G401.6 (cell line): ENCODE measurements around the gene C5orf58.

Experiments used
- FAIRE-seq: peaks from 2 replicates; lab custom pipeline; 2012; peaks lifted over from hg19 to GRCh38; lab: Jason Lieb, UNC

Gene C5orf58

DNA sequence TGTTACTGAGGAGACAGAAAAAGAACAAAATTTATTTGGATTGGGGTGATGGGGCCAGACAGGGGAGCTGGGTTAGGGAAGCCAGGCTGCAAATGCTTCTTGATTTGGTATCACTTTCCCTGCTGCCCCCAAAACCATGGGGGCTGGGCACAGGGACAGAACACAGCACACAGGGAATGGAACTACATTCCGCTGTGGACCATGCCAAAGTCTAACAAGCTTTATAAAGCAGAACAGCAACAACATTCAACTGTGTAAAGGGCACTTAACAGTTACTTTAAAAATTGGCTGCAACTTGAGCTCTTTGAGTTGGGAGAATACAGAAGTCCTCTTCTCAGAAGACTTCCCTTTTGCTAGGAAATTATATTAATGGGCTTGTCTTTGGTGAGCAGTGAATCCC lies 23.8 kb downstream of the C5orf58 start:
- no peak for FAIRE-seq

DNA sequence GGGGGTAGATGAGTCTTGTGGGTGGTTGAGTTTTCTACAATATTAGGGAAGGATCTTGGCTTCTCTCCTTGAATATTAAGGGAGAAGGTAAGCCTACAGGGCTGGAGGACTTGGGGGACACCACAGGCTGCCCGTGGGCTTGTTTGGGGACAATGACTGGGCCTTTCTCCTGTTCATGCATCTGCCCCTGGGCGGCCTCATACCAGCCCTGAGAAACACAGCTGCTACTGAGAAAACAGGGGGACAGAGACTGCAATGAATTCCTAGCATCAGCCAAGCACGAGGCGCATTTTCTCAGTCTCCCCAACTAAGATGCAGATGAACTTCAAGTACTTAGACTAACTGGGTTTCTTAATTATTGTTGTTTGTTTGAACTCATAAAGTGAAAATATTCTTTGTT lies 24.6 kb downstream of the C5orf58 start:
- FAIRE-seq: no peak

DNA sequence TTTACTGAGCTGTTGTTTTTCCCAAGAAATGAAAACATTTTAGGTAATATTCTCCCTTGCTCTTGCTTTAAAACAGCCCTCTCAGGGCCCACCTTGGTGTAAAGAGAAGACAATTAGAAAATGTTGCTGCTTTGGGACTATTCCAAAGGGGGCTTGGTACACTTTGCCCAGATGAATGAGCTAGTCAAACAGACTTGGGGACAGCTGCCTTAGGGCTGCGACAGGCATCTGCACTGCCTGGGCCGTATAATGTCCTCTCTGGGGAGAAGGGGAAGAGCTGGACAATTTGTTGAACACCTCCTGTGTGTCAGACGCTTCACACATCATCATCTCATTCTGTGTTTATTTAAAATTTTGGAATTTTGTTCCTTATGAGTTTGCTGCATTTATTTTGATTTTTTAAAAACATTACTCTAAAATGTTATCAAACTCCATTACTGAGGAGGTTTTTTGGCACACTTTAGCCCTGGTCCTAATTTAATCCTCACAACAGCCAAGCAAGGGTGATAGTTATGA lies 28.8 kb downstream of the C5orf58 start:
- FAIRE-seq: no peak

DNA sequence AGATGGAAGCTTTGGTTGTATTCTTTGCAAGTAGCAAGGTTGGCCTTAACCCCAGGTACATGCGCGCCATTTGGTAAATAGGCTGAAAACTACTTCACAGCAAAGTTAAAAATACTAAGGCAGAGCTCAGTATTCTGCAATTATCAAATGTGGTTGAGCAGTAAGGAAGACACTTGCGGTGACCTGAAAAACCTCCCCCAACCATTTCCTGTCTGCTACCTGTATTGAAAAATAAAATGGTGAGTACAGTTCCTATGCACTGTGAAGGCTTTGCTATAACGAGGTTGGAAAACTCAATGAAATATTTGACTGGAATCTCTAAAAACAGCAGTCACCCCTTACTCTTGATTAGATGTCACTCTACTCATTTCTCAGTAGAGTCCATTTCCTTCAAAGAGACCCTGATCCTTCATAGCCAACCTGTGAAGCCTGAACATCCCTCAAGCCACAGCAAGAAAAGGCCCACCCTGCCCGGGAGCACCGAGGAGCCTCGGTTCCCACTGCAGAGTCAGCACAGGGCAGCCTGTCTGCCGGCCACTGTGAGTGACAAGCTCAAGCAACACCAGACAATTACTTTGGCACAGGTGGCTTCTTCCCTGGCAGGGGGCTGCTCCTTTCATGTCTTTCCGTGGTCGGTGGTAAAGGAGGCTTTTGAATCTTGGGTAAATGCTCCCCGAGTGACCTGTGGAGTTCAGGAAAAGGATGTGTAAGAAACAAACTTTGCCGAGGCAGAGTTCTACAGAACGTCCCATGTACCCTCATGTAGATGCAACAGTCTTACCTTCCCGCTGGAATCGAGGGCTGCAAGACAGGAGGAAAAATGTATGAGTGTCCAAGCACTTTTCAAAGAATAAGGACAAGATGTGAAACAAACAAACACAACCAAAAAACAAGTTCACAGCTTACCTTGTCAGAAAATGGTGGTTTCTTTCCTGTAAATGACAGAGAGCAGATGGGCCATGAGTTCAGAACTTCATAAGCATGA lies 29.6 kb downstream of the C5orf58 start:
- no peak for FAIRE-seq

DNA sequence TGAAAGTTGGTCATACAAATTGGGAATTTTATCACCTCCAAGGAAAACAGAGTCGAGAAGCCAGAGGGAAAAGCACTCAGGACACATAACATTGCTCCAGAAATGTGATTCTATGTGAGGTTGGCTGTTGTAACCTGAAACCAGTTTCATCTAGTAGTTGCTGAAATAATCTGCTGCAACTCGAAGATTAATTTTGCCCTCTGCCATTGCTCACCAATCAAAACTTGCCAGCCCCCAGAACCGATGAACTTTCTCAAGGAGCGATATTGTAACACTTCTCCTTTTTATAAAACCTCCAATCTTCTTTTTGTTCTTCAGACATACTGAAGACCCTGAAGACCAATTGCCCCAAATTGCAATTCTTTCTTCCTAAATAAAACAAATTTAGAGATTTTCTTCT lies 31.1 kb downstream of the C5orf58 start:
- no peak for FAIRE-seq

DNA sequence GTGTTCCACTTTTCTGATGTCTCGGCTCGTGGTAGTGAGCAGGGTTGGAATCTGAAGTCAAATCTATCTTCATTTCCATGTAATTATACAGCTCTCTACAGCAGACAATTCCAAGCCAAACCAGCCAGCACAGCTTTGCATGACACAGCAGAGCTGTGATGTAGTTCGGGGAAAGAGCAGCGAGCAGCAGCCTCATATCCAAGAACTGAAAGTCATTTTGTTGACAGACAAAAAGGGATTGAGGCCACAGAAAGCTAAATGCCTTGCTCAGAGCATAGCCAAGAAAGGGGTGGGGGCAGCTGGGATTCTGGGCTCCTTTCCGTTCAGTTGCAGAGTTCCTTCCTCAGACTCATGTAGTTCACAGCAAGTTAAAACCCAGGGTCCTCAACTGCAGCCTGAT lies 32.7 kb downstream of the C5orf58 start:
- no peak for FAIRE-seq

DNA sequence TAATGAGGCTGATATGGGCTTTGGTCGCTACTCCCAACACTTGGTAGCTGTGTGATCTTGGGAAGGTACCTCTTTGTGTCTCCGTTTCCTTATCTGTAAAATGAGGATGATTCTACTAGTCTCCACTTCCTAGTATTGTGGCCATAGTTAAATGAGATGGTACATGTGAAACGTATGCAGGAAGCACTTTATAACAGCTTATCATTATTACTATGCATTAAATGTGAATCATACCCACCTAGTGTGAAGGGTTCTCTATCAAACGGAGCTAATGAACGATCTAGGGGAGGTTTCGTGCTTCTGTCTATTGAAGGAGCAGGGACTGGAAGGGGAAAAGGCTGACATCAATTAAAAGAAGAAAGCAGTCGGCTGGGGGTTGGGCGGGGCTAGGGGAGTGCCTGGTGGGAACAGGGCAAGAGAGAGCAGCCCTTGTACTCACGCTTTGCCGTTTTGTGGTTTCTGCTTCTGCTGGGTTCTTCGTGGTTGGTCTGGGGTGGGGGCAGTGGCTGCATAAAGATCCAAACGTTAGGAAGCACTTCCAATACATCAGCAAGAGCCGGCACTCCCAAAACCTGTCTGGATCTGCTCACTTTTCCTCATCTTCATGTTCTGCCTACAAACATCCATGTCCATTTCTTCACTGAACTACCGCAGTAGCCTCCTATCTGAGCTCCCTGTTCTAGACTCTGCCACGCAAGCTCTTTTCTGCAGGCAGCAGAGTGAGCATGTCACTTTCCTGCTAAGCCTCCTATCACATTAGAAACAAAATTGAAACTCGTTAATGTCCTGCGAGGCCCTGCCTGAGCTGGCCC lies 34.0 kb downstream of the C5orf58 start:
- no peak for FAIRE-seq

DNA sequence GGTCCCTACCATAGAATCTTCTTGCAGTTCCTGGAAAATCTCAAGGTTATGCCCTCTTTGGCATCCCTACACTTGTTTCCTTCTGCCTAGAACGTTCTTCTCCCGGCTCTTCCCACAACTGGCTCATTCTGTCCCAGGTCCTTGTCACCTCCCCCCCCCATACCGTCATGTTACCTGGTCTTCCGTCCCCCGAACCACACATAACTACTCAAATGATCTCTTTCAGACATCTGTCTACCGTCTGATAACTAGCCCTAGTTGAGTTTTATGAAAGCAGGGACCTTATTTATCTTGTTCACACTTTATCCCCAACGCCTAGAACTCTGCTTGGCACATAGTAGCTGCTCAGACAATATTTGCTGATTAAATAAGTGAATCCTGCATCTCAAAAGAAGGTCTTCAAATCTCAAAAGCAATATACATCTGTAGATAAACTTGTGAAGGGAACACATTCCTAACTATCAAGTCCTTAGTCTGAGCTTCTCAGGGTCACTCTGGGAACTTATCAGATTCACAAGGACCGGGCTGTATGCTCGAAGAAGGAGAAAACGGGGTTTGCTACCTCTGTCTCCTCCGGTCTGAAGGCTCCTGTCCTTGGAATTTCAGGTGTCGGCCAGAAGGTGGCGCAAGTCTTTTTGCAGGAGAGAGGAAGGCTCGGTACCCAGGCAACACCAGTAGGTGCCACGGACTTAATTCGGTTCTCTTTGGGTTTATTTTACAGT lies 34.8 kb downstream of the C5orf58 start:
- no peak for FAIRE-seq

DNA sequence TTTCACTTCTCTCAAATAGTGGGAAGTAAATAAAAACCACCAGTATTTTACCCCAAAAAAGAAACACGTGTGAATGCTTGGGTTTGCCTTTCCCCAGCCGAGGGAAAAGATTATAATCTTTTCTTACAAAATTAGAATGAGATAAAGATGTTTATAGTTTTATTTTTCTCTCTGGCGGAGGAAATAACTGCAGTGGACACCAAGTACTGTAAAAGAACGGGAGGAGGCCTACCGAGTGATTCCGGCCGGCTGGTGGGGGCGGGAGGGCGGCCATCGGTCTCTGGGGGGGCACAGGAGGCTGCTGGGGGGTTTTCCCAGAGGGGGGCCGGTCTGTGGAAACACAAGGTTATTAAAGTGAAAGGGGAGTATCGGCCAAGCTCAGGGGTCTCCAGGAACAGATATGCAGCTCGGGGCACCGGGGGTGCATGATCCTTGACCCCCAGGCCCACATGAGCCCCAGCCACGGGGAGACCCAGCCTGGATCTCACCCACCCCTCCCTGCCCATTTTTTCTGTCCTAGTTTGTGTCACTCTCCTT lies 35.4 kb downstream of the C5orf58 start:
- no peak for FAIRE-seq

DNA sequence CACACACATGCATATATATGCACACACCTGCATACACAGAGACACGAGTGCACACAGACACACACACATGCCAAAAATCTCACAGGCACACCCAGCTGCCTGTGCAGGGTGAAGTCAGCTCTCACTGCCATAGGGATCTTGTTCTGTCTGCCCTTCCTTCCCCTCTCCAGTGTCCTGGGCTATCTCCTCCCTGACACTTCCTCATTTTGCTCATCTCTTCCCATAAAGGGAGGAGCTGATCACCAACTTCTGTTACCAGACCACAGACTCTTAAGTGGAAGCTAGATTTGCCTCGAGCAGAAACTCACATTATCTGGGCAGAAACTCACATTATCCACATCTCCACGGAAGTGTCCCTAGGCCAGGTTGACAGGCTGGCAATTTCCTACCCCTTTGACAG lies 36.1 kb downstream of the C5orf58 start:
- no peak for FAIRE-seq

DNA sequence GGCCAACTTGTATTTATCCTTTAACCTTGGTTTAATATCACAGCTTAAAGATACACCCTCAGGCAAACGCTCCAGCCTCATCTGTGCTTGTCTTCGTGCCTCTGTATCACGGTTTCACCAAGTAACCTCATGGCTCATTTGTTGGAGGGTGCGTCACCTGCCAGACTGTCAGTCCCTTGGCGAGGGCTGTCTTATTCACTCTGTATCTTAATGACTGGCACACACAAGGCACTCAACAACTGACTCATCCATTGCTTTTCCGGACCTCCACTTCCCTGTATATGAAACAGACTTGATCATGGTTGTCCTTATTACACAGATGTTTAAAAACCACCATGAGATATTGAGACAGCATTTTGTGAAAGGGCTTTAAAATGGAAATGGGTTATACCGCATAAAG lies 36.8 kb downstream of the C5orf58 start:
- no peak for FAIRE-seq

DNA sequence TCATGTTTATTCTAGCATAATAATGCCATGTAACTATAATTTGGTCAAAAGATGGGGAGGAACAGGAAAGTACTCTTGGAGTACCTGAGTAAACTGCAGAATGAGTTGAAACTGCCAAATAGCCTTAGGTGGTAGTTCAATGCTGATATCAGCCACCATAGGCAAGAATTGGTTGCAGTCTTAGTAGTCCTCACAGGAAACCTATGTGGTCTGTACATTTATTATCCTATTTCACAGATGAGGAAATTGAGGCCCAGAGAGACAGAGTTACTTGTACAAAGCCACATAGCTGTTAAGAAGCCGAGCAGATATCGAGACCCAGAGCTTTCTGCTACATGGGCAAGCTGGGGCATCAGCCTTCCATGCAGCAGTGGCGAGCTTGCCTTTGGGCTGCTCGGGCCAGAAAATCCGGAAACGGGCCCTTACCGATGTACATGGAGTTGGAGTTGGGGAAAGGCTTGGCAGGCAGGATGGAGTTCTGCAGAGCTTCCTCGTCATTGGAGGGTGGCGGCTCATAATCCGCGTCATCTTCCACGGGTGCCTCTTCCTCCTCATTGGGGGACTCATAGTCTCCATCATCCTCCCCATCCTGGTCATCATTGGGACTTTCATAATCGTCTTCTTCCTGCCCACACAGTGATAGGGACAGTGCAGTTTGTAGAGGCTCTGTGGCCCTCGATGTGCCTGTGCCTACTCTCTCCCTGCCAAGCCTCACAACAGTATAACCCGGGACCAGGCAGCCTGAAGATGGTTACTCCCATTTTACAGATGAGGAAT lies 37.7 kb downstream of the C5orf58 start:
- no peak for FAIRE-seq

DNA sequence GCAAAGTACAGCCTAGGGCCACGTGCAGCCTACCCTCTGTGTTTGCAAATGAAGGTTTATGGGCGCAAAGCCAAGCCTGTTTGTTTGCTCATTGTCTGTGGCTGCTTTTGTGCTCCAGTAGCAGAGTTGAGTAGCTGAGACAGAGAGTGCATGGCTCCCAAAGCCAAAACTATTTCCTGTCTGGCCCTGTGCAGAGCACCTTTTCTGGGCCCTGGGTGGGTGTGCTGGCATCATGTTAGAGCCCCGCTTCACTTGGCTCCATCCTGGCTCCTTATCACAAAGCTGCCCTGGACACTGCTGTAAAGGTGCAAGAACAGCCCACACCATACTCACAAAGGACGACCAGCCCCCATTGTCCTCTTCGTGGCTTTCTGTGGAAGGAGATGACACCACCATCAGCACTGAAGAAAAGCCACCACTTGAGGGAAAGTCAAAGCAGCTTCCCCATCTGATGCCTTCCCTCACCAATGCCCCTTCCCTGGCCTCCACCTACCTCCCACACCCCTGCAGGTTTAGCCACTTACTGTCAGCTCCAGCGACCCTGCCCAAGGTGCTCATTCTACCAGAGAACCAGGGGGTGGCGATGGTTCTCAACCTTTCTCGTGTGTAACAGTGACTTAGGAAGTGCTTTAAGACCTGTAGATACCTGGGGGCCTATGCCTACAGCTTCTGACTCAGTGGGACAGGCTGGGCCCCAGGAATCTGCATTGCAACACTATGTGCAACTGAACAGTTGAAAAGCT lies 41.4 kb downstream of the C5orf58 start:
- FAIRE-seq: no peak

DNA sequence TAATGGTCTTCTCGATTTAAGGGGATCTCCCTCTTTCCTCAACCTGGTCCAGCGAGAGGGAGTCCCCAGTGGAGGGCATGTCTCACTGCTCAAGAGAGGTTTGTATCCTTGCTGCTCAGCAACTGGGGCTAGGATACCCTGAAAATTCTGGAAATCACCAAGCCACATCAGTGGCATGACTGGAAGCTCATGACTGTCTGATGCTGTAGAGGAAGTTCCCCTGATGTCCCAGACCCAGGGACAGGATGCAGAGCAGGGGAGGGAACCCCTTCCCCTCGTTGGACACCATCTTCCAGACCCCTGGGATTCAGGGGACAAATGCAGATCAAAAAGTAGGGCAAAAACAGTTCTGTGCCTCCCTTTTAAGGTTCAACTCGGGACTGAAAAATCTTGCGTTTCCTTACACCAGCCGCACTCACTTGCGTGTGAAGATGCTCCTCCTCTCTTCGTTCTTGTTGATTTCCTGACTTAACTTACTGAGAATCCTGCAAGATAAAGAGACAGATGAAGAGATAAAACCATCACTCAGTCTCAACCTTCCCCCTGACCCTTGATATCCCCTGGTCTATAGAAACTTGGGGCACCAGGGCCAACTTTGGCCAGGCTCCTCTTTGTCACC lies 42.7 kb downstream of the C5orf58 start:
- FAIRE-seq: no peak

DNA sequence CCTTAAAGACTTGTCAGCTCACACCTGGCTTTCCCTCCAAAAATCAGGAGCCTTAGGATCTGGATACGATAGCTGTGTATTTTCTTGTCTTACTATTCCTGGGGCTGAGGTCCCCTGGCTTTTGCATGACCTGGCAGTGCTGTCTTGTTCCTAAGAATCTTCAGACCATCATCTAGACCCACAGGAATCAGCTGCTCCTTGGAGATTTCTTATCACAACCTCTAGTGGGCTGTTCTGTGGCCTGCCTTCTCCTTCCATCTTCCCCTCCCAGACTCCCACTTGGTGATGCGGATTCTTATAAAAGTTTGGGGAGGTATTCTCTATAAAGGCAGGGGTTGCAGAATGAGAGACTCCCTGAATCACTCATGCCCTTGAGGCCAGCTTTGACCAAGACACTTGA lies 43.4 kb downstream of the C5orf58 start:
- no peak for FAIRE-seq

DNA sequence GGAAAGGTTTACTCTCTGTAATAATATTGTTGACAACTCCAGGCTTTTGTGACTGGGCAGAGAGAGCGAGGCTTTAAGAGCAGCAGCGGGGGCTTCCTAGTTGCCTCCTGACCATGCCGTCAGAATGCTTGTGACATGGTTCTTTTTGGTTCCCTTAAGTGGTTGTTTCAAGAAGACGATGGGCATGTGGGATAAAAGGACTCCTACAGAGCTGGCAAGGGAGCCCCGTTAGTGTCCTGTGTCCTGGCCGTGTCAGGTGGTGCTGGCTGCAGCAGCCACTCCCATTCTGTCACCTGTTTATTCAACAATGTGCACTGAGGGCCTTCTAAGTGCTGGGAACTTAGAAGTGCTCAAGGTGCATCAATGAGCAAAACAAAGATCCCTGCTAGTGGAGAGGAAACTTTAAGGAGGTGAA lies 45.1 kb downstream of the C5orf58 start:
- no peak for FAIRE-seq

DNA sequence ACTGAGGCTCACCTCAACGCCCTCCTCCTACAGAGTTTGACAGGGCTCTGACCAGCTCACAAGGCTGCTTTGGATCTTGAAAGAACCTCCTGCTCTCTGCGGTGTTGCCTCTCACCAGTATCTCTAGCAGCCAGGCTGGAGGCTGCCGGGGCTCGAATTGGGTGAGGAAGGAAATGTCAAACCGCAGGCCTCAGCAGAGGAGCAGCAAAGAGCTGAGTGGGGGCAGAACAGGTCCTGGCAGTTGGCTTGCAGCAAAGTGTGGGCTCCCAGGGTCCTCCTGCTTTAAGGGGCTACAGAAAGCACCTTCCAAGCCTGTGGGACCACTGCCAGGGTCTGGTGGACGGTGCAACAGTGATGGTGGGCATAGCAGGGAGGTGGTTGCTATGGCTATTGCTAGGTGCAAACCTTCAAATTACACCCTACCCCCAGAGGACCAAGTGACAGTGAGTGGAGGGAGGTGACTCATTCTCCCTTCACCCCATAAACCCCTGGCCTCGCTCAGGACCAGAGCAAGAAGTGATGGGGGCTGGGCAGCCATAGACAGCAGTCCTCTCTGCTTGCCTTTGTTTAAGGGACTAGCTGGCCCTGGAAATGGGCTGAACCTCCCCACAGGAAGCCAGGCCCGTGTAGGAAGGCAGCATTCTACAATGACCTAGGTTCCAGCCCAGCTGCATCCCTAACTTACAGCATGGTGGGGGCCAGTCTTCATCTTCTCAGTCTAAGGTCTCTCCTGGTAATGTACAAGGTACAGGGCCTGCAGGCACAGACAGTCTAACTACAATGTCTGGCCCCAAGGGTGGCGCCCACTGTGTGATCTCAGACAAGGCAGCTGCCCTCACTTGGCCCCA lies 46.0 kb downstream of the C5orf58 start:
- FAIRE-seq: no peak

DNA sequence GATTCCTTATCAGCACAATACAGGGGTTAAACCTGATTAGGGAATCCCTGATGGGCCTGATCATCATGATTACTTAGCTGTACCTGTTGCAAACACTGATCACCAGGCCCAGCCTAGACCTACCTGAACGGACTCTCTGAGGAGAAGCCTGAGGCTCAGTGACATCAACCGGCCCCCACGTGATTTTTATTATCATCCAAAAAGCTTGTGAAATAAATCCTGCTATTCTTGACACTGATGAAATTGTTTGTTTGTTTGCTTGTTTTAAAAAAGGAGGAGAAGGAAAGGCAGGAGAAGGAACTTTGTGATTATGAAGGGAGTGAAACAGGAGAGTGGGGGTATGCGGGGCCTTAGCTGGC lies 46.7 kb downstream of the C5orf58 start:
- no peak for FAIRE-seq

DNA sequence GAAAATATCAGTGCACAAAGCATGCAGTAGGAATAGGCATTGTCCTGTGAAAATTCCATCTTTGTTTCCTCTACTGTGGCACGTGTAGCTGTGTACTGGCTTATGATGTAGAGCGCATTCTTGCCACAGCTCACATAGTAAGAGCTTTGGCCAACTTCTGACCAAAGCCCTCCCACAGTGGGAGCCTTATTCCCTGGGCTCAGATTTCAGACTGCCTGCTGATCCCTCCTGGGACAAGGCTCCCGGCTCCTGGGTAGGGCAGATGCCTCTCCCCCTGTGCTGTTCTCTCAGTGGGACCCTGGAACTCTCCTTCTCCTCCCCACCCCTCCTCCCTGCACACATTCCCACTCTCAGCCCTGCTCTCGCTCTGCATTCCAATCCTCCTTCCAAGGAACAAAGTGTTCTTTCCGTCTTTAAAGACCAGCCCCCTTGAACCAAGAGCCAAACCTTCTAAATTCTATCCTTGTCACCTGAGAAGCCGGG lies 47.3 kb downstream of the C5orf58 start:
- FAIRE-seq: no peak
